Testis (tissue), 2 donors: ENCODE measurements around the gene EIF4G3.

Experiments
- CTCF ChIP-seq, 3 experiments: fragments of 450-650 bp in 2 of 3; fragments of 200-600 bp in 1 of 3; sonication (generic) in 1 of 3; IDR thresholded peaks; one replicate each; pipeline ENCODE4 v1.5.1; 2016 to 2019; ENCODE audit warnings: antibody characterized with exemption in 3 of 3, mild to moderate bottlenecking in 2 of 3, moderate library complexity in 1 of 3
- POLR2A ChIP-seq: fragments of 450-650 bp; IDR thresholded peaks from one replicate; pipeline ENCODE4 v1.6.1; 2017; ENCODE audit warnings: antibody characterized with exemption, mild to moderate bottlenecking, moderate library complexity

- no peak for TF ChIP-seq CTCF (IDR thresholded peaks at IDR 0.05)
- TF ChIP-seq POLR2A = no peak
These were observed 346.3 kb downstream of the EIF4G3 start for GRCh38 chr1:20830378-20830777.
